Endothelial cell of hepatic sinusoid (primary cell): ENCODE measurements around the gene TOM1L1.
"Not testable (repeated sequence)": the region's sequence is repeated elsewhere in the genome, so short reads cannot be mapped to it uniquely, and the experiment has no call there.

Experiments
- in situ Hi-C: cut with HindIII; loops from 2 replicates; pipeline ENCODE4 v1.10.0; 2017; ENCODE audit warnings: low sequenced_read_pairs

Gene TOM1L1, protein sequence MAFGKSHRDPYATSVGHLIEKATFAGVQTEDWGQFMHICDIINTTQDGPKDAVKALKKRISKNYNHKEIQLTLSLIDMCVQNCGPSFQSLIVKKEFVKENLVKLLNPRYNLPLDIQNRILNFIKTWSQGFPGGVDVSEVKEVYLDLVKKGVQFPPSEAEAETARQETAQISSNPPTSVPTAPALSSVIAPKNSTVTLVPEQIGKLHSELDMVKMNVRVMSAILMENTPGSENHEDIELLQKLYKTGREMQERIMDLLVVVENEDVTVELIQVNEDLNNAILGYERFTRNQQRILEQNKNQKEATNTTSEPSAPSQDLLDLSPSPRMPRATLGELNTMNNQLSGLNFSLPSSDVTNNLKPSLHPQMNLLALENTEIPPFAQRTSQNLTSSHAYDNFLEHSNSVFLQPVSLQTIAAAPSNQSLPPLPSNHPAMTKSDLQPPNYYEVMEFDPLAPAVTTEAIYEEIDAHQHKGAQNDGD

DNA sequence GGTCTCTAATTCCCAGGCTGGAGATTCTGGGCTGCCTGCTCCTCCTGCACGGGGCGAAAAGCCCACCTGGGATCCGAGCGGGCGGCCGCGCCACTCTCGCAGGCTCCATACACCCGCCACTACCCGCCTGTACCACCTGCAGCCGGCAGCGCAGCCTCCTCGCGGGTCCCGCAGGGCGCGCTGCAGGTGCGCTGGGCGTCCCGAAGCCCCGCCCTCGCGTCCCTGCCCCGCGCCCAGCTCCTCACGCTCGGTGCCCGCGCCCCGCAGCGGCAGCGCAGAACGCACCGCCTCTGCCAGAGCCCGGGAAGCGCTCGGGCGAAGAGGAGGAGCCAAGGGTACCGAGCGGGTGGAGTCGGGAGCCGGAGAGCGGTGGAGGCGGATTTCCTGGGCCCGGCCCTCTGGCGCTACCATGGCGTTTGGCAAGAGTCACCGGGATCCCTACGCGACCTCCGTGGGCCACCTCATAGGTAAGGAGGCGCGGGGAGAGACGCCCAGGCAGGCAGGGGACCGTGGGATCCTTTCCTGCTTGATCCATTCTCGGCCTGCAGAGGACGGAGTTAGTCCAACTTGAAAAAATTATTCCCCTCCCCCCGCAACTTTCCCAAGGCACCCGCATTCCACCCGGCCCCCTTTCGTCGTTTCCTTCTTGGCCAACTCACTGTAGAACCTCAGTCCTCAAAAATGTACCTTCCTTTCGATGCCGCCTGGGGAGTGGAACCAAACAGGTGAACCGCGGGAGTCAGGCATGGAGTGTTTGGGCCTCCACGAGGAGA is at the start of gene TOM1L1:
Gene TOM1L1, plus strand, starts transcription at position 396 of the 773 bp plus-strand sequence. Its CDS starts 14 bp downstream, at position 410.
- in situ Hi-C loops = no loop called here

DNA sequence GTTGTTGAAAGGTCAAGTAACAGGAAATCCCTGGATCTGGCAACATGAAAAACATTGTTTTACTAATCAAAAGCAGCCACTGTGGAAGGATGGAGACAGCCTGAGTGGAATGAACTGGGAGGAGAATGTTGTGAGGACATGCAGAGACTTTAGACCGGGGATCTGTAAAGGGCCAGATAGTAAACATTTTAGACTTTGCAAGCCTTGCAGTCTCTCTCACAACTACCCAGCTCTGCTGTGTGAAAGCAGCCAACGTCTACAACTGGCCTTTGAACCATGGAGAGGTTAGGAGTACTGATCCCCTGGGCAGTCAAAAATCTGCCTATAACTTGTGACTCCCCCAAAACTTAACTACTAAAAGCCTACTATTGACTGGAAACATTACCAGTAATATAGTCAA is 41.5 kb upstream of the TOM1L1 start:
- in situ Hi-C loops = no loop called here

DNA sequence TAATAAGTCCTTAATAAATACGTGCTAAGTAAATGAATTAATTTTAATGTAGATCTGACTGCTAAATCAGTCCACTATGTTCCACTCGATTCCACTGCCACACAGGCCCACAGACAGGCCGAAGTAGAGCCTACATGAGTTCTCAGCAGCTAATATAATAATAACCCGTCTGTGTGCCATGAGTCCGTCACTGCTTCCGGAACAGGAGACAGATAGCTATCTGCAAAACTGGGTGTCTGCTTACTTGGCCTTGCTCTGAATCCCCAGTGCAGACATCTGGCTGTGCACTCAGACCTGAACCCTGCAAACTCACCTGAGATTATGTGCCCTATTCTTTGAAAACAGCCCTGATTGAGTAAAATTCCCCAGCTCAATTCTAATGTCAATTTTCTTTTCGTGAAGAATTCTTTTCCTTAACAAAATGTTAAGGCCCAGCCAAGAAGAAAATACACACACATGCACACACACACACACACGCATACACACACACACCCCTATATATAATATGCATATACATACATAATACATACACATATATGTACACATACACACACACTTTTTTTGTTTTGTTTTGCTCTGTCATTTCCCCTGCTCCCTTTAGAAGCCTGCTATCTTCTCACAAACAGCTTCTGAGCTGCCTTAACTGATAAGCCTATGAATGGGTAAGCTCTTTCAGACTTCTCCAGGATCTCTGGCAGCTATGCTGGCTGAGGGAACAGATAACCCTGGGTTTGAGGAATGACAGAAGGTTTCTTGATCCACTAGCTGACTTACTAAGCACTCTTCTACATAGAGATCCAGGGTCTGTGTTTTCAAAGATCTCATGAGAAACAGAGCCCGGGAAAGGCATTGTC is 39.8 kb upstream of the TOM1L1 start:
- in situ Hi-C loops = no loop called here

DNA sequence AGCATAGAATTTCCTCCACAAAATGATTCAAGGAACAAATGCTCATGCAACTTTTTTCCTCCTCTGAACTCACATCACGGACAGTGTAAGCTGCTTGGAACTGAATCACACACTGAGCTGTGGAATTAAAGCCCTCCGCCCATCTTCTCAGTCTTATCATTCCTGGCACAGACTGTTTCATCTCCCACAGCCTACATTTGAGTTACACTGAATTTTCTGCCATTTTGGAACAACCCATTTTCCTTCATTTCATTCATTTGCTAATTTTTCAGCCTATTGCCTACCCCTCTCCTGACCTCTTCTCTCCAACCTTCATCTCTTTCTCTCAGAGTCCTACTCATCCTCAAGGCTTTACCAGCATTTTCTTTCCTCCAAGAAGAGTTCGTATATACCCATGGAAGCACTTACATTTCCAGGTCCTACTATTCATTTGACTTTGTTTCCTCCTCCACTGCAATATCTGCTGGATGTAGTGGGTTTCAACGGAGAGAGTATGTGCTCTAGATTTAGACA is 39.1 kb upstream of the TOM1L1 start:
- in situ Hi-C loops = no loop called here

DNA sequence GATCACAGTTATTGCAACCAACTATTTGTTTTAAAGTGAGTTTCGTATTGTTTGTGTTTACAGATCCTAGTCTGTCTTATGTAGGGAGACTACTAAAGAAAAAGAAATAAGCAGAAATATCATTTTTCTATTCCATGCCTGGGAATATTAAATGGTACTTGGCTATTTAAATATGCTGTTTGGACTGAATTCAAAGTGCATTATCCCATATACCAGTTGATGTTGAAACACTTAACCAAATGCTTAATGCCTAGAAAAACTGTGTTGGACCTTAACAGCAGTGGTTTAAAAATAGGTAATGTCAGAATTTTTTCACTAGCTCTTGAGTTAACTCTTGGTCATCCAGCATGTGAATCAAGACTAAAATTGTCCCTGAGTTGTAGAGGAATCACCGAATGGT is 37.5 kb upstream of the TOM1L1 start:
- in situ Hi-C loops = no loop called here

DNA sequence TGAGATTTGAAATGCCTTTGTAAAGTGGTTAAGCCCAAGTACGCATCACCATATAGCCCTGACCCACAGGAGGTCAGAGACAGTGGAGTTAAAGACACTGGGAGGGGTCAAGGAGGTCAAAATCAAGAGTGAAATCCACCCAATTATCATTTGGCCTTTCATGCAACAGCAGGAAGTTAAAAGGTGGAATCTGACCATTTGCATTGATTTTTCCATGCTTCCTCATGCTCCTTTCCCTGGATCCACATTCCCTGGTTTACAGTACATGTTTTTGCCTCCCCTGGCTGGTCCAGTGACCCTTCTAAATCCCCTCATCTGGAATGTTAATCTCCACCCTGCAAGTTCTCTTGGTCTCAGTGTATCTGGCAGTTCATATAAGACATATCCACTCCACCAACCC is 36.6 kb upstream of the TOM1L1 start:
- in situ Hi-C loops = no loop called here

DNA sequence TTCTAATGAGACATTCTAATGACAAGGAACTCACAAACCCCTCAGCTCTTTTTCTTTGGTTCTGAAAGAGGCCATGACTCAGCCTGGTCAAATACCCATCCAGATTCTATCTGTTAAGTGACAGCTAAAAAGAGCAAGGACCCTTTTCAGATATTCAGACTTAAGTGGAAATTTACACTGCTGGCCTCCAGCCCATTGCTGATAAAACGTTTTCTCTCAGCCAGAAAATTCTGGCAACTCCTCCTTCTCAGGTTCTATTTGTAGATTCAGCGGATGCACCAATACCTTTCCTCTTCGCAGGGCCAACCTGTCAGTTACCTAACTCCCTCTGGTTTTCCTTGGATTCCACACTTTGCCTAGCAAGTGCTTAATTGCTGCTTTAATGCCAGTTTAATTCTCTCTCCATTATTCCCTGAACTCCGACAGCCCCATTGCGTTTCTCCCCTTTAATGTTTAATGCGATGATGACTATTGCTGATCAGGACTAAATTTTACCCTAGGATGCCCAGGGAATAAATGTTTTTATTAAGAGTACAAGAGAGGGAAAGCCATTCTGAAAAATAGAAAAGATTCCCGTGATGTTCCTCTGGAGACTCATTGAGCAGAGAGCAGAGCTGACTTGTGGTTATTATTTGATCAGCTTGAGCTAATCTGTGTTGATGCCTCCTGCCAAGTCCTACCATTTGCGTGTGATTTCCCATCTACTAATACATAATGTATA is 35.9 kb upstream of the TOM1L1 start:
- in situ Hi-C loops = no loop called here

DNA sequence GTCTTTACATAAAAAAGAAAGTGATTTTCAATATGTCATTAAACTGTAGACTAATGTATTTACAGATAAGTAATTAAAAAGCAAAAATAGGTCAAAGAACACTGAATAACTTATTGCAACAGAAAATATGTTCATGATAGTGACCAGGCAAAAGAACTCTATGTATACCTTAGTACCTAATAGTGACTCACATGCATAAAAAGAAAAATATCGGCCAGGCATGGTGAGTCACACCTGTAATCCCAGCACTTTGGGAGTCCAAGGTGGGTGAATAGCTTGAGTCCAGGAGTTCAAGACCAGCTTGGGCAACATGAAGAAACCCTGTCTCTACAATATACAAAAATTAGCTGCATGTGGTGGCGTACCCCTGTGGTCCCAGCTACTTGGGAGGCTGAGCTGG is 33.0 kb upstream of the TOM1L1 start:
- in situ Hi-C loops = no loop called here

DNA sequence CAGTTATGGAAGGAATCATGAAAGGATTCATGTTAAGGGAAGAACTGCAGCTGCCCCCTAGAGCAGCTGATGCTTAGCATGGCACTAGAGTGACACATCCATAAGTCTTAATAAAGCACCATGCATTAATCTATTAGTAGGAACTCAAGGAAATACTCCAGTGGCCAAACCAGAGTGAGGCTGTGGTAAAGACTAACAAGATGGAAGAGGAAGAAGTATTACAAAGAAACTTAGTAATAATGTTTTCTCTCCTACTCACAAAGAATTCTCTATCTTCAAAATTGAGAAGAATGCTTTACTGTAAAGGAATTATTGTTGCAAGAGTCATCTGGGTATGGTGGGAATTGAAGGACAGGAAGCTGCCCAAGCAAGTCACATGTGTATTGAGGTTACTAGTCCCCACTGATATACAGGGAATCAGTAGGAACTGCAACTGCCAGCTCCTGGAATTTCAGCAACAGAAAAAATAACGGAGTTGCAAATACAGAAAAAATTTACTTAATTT is 29.9 kb upstream of the TOM1L1 start:
- in situ Hi-C loops = no loop called here

DNA sequence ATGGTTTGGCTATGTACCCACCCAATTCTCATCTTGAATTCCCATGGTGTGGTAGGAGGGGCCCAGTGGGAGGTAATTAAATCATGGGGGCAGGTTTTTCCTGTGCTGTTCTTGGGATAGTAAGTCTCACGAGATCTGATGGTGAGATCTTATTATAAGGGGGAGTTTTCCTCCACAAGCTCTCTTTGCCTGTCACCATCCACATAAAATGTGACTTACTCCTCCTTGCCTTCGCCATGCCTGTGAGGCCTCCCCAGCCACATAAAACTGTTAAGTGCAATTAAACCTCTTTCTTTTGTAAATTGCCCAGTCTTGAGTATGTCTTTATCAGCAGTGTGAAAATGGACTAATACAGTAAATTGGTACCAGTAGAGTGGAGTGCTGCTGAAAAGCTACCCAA is 24.7 kb upstream of the TOM1L1 start:
- in situ Hi-C loops = not testable (repeated sequence)

DNA sequence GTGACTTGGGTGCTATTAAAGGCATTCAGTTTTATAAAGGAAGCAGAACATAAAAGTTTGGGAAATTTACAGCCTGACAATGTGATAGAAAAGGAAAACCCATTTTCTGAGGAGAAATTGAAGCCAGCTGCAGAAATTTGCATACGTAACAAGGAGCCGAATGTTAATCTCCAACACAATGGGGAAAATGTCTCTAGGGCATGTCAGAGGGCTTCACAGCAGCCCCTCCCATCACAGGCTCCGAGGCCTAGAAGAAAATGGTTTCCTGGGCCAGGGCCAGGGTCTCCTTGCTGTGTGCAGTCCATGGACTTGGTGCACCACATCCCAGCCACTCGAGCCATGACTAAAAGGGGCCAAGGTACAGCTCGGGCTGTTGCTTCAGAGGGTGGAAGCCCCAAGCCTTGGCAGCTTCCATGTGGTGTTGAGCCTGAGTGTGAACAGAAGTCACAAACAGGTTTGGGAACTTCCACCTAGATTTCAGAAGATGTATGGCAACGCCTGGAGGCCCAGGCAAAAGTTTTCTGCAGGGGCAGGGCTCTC is 23.9 kb upstream of the TOM1L1 start:
- in situ Hi-C loops = no loop called here

DNA sequence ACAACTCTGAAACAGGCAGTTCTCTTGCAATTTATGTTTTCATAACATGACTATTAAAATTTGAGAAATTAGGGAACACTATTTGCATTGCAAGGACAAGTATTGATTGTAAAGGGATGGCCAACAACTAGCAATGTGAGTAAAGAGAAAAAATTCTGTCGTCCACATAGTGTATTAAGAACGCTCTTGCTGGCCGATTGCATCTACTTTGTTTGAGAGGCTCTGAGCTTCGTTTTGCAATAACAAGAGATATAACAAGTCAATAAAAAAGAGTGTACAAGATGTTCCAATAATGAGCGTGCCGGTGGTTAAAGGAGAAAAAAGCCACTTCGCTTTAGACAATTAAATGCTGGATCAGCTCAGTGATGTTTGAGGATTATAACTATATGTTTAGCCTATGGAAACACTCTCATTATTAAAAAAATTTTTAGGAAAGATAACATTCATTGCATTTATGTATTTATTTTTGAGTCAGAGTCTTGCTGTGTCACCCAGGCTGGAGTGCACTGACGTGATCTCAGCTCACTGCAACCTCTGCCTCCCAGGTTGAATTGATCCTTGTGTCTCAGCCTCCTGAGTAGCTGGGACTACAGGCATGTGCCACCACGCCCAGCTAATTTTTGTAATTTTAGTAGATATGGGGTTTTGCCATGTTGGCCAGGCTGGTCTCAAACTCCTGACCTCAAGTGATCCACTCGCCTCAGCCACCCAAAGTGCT is 19.2 kb upstream of the TOM1L1 start:
- in situ Hi-C loops = no loop called here

DNA sequence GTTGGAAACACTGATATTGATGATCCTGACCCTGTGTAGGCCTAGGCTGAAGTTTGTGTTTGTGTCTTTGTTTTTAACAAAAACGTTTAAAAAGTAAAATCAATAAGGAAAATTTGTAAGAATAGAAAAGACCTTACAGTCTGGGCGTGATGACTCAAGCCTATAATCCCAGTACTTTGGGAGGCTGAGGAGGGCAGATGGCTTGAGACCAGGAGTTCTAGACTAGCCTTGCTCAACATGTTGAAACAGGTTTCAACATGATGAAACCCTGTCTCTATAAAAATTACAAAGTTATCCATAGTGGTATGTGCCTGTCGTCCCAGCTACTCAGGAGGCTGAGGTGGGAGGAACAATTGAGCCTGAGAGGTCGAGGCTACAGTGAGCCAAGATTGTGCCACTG is 18.3 kb upstream of the TOM1L1 start:
- in situ Hi-C loops = no loop called here

DNA sequence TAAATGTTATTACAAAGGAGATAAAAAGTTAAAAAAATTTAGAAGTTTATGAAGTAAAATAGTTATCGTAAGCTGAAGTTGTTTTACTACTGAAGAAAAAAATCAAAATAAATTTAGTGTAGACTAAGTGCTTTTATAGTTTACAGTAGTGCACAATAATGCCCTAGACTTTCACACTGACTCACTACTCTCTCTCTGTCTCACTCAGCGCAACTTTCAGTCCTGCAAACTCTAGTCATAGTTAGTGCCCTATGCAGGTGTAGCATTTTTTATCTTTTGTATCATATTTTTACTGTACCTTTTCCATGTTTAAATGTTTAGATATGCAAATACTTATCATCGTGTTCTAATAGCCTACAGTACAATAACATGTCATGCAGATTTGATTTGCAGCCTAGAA is 17.7 kb upstream of the TOM1L1 start:
- in situ Hi-C loops = no loop called here

DNA sequence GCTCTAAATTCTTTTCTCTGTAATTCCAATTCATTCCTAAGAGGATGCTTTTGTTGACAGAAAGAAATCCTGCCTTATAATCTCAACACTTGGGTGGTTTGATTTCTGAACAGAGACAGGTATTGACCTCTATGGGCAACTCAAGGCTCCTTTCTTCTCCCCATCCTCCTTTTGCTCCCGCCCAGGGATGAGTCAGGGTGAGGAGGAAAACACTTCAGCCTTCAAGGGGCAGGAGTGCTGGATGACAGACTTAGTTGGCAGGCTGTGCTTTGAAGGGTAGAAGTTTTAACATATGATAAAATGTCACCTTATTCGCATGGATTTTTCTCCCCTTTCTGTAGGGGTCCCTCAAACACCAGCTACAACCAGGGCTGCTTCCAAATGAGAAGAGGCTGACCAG is 16.7 kb upstream of the TOM1L1 start:
- in situ Hi-C loops = no loop called here

DNA sequence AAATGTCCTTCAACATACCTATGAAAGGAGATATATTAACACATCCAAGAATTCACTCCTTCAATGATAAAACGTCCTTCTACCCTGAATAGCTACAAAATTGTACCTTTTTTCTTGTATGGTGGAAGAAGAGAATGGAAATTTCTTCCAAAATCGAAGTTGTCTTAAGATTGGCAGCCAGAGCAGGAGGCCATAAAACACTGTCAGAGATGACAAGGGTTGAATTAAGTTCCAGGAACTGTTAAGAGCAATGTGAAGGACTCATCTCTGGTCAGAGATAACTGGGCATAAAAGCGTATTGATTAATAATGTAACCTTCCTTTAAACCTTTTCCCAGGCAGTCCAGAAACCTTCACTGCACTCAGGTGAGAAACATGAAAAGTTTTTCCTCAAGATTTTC is 12.9 kb upstream of the TOM1L1 start:
- in situ Hi-C loops = no loop called here

DNA sequence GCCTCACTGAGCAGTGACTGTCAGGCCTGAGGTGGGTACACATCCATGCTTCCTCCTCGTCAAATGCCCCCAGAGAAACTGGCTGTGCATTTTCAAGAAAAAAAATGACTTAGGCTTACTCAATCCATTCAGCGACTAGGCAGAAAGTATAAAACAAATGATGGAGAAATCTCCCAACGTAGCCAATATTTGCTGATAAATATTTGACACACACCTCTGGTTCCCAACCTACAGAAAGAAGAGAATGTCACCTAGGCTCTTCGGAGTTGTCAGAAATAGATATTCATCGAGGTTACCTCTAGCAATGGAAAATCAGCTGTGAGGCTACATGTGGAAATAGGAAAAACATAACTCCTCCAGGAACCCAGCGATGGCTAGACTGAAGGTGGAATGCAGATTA is 12.4 kb upstream of the TOM1L1 start:
- in situ Hi-C loops = no loop called here

DNA sequence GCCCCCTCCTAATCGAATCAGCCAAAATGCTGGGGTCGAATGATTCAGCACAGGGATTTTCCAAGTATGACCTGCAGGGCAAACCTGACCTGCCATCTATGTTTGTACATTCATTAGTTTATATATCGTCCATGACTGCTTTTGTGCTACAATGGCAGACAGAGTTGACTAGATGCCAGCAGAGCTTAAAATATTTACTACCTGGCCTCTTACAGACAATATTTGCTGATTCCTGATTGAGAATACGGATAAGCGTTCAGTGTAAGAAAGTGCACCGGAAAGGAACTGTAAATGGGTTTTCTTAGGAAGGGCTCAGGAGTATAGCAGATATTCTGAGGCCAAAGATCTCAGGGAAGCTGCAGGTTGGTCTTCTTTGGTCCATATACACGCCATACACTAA is 11.7 kb upstream of the TOM1L1 start:
- in situ Hi-C loops = no loop called here

DNA sequence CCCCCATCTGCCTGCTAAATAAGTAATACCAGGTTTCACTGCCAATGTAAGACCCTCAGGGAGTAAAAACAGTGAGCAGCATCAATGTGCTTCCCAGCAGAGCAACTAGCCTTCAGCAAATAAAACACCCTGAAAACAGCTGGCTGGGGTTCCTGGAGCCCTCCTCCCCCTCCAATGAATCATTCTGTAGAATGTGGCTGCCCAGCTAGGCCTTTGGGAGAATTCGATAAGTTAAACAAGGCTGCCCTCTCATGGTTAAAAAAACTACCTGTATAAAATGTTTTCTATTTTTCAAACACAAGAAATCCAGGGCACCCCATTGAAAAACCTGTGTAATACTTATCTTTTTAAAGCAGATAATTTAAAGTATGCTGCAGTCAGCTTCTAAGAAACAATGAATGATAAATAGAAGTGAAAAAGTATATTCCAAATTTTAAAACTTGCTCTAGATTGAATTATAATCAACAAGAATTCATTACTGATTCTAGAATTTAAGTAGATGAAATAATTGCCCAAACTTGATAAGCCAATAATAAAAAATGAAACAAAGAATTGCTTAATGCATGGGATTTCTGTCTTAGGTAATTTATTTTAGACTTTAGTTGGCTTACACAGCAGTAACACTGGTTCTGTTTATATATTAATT is 9.4 kb upstream of the TOM1L1 start:
- in situ Hi-C loops = no loop called here
